ENCODE measurements around the gene CORT.
"Not testable (repeated sequence)": the region's sequence is repeated elsewhere in the genome, so short reads cannot be mapped to it uniquely, and the experiment has no call there.

Gene CORT, protein sequence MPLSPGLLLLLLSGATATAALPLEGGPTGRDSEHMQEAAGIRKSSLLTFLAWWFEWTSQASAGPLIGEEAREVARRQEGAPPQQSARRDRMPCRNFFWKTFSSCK

DNA sequence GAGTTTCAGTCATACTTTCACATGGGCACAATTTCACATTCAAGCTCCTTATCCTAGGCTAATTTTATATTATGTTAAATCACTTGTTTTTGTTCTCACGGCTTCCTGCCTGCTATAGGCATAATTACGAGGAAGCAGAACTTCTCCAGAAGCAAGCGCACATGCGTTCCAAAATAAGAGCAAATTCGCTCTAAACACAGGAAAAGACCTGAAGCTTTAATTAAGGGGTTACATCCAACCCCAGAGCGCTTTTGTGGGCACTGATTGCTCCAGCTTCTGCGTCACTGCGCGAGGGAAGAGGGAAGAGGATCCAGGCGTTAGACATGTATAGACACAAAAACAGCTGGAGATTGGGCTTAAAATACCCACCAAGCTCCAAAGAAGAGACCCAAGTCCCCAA, at the start of gene CORT:
Gene CORT (plus strand): TSS at position 281 of the 400 bp plus-strand sequence. CDS start 193 bp downstream, outside the sequence.
- no peak for DNase-seq (ENCODE audit: low spot score)

DNA sequence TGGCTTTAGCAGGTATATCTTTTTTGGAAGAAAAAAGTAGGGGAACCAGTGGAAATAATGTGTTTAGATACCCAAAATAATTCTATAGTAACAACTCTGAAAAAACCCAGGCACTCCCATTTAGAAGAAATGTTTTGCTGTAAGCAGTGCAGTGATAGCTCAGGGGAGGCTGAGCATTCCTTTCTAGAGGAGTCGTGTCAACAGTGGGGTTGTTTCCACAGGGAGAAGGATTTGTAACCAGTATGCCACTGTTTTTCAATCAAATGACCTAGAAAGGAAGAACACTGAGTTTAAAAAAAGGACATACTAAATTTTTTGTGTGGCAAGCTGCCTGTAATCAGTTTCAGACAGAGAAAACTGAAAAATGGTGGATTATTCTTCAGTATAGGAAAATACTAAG, 48.5 kb upstream of the CORT start:
- peak; percentile 47 for DNase-seq (ENCODE audit: low spot score)

DNA sequence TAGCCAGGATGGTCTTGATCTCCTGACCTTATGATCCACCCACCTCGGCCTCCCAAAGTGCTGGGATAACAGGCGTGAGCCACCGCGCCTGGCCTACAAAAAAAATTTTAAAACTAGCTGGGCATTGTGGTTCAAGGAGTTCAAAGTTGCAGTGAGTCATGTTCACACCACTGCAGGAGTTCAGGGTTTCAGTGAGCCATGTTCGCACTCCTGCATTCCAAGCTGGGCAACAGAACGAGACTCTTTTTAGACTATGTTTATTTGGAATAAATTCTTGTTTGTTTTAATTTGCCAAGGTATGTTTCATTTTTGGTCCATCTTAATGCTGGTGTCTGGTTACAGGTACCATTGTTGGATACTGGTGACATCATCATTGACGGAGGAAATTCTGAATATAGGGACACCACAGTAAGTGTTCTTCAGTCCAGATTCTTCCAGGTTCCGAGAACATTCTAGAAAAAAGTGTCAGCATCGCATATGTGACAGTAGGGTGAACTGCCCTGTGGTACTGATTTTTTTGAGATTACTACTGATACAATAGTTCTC, 47.0 kb upstream of the CORT start:
- DNase-seq (ENCODE audit: low spot score): no peak

DNA sequence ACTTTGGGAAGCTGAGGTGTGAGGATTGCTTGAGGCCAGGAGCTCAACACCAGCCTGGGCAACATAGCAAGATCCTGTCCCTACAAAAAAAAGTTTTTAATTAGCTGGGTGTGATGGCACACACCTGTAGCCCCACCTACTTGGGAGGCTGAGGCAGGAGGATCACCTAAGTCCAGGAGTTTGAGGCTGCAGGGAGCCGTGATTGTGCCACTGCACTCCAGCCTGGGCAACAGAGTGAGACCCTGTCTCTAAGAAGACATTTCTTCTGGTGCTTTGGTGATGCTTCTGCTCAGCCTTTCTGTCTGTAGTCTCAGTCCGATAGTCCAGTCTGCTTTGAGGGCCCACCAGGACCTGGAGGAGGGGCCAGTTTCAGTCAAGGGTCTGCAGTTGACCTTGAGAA, 42.6 kb upstream of the CORT start:
- DNase-seq (ENCODE audit: low spot score): no peak

DNA sequence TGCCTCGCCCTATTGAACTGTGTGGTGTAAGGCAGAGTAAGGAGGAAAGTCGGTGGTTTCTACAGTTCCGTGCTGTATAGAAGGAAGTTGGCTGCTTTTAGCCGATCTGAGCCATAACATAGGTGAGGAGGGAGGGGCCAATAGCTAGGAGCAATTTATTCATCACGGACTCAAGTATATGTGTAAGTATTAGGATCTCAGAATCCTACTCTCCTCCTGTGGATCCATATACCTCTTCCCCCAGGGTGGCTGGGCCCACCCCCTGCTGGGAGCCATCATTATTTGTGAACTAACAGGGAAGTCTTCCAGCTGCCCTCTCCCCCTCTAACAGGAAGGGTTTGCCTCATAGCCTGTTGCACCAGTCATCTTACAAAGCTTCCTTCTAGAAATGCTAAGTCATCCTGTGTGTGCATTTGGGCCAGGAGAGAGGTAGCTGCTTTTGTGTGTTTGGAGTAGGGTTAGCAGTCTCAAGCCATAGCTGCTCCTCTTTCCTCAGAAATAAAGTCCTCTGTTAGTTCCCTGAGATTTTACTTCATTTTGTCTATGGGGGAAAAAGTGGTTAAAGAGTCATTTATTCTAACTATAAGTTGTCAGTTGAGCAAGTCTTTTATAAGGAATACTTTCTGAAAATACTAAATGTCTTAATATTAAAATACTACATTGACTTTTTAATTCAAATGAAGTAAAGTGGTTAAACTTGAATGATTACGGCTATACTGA, 34.5 kb upstream of the CORT start:
- DNase-seq (ENCODE audit: low spot score): peak; percentile 35

DNA sequence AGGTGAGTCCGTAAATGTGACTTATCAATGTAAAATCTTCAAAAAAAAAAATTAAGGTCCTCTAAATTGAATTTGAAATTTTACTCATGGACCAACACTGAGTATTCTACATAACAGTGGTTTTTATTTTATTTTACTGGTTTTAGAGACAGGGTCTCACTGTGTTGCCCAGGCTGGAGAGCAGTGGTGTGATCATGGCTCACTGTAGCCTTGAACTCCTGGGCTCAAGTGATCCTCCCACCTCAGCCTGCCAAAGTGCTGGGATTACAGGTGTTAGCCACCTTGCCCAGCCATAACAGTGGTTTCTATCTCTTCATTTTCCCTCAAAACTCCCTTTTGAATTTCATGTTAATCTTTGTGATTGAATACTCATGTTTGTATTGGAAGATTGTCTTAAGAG, 33.9 kb upstream of the CORT start:
- DNase-seq (ENCODE audit: low spot score): not testable (repeated sequence)

DNA sequence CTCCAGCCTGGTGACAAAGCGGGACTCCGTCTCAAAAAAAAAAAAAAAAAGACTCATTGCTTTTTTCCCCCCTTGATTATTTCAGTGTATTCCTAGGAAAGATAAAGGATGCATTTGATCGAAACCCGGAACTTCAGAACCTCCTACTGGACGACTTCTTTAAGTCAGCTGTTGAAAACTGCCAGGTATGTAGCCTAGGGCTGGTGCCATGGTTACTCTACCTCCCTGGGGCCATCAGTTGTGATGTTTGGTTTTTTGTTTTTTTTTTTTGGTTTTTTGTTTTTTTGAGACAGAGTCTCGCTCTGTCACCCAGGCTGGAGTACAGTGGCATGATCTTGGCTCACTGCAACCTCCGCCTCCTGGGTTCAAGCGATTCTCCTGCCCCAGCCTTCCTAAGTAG, 31.1 kb upstream of the CORT start:
- DNase-seq (ENCODE audit: low spot score): not testable (repeated sequence)

DNA sequence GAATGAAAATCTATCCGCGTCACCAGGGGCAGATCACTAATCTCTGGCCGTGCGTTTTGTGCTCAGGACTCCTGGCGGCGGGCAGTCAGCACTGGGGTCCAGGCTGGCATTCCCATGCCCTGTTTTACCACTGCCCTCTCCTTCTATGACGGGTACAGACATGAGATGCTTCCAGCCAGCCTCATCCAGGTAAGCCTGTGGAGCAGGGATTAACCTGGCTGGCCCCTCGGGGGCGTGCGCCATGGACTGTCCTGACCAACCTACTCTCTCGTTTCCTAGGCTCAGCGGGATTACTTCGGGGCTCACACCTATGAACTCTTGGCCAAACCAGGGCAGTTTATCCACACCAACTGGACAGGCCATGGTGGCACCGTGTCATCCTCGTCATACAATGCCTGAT, 30.5 kb upstream of the CORT start:
- no peak for DNase-seq (ENCODE audit: low spot score)

DNA sequence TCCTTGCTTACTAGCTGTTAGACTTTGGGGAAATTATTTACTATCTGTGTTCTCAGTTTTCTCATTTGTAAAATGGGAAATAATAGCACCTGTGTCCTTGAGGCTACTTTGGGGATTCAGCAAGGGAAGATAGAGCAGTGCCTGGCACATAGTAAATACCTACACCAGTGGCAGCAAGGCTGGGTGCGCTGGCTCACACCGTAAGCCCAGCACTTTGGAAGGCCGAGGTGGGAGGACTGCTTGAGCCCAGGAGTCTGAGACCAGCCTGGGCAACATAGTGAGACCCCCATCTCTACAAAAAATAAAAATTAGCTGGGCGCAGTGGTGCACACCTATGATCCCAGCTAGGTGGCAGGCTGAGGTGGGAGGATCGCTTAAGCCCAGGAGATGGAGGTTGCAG, 28.2 kb upstream of the CORT start:
- no peak for DNase-seq (ENCODE audit: low spot score)

DNA sequence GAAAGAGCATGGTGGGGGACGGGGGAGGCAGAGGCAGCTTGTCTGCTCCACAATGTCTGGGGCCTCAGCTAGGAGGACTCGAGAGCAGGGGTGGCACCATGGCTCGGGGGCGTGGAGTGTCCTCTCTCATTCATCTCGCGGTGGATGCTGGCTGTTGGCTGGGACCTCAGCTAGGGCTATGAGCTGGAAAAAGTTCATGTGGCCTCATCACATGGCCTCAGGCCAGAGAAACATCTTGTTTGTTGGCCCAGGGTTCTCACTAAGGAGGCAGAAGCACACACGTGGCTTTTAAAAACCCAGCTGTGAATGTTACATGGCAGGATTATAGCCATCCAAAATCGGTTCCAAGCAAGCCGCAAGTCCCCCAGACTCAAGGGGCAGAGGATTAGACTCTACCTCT, 25.8 kb upstream of the CORT start:
- DNase-seq (ENCODE audit: low spot score): peak; percentile 55

DNA sequence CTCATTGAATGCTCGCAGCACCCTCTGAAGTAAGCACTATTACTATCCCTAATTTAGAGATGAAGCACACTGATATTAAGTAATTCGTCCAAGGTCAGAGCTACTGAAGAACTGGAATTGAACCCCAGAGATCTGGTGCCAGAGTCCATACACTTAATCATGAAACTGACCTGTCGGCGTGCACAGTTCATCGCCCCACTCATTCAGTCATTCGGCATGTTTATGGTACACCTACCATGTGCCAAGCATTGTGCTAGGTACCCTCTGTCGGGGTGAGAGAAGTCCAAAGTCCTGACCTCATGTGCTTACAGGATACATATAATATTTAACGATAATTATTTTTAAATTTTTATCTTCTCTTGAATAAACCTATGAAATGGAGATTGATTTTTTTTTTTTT, 25.2 kb upstream of the CORT start:
- no peak for DNase-seq (ENCODE audit: low spot score)

DNA sequence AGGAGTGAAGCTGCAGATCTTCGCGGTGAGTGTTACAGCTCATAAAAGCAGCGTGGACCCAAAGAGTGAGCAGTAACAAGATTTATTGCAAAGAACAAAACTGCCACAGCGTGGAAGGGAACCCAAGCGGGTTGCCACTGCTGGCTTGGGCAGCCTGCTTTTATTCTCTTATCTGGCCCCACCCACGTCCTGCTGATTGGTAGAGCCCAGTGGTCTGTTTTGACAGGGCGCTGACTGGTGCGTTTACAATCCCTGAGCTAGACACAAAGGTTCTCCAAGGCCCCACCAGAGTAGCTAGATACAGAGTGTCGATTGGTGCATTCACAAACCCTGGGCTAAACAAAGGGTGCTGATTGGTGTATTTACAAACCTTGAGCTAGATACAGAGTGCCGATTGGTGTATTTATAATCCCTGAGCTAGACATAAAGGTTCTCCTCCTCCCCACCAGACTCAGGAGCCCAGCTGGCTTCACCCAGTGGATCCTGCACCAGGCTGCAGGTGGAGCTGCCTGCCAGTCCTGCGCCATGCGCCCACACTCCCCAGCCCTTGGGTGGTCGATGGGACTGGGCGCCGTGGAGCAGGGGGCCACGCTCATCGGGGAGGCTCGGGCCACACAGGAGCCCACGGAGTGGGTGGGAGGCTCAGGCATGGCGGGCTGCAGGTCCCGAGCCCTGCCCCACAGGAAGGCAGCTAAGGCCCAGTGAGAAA, 23.9 kb upstream of the CORT start:
- not testable (repeated sequence) for DNase-seq (ENCODE audit: low spot score)

DNA sequence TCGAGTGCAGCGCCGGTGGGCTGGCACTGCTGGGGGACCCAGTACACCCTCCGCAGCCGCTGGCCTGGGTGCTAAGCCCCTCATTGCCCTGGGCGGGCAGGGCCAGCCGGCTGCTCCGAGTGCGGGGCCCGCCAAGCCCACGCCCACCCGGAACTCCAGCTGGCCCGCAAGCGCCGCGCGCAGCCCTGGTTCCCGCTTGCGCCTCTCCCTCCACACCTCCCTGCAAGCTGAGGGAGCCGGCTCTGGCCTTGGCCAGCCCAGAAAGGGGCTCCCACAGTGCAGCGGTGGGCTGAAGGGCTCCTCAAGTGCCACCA, 23.3 kb upstream of the CORT start:
- DNase-seq (ENCODE audit: low spot score): not testable (repeated sequence)

DNA sequence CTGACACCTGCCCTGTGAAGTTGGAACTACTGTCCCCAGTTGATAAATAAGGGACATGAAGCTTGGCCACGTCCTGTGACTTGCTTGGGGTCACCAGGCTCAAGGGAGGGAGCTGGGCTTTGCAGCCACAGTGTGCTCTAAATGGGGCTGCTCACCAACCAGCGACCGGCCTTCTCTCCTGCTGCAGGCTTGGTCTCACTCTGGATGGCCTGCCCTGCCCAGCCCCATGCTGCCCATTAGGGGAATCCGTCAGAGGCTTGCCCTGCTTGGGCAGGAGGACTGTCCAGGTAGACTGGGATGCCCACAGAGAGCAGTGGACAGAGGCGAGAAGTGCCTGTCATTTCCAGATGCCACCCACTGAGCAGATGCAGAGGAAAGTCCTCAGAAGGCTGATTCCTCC, 20.8 kb upstream of the CORT start:
- no peak for DNase-seq (ENCODE audit: low spot score)

DNA sequence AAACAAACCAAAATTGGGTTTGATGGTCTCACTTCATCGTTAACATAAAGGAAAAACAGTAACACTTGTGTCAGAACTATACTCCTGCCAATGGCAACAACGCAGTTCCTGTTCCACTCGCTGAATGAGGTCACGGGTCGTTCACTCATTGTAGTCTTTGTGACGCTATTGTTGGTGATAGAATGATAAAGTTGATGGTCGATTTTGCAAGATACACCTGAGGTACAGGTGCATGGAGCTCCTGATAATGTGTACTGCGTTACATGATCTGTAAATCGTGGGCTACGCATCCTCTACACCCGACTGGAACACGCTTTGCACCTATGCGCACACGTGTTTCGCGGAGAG, 20.0 kb upstream of the CORT start:
- DNase-seq (ENCODE audit: low spot score): no peak

DNA sequence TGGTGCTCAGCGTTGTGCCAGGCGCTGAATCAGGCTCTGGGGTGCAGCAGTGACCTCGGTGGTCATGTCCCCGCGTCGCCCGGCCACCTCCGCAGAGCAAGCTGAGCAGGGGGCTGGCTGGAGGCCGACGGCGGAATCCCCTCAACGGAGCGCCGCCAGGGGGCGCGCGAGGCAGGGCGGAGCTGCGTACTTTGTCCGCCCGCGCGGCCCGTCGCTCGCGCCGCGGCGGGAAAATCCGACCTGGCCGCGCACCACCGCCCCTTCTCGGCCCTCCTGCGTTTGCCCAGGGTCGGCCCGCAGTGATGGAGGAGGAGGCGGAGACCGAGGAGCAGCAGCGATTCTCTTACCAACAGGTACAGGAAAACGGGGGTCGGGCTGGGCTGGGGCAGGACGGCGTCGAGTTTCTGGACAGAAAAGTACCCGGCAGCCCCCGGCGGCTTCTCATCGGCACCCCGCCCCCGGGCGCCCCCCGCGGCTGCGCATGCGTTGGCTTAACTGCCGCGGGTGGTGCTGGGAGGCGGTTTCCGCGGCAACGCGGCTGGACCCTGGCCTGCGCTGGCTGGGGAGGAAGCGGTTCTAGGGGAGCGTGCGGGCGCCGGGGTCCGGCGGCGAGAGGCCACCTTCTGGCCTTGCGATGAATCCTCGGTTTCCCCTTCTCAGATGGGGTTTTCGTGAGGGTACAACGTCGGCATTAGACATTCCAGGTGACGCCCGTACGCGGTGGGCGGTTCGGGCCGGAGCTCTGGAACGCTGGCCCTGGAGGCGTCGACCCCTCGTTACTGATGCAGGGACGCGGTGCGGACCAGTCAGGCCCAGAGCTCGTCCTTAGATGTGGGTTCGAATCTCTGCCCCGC, 19.4 kb upstream of the CORT start, which contains the start of gene CENPS:
Gene CENPS (plus strand): TSS at position 218 of the 854 bp plus-strand sequence. CDS start 85 bp downstream, at position 303.
- peak; percentile 100 for DNase-seq (ENCODE audit: low spot score)

DNA sequence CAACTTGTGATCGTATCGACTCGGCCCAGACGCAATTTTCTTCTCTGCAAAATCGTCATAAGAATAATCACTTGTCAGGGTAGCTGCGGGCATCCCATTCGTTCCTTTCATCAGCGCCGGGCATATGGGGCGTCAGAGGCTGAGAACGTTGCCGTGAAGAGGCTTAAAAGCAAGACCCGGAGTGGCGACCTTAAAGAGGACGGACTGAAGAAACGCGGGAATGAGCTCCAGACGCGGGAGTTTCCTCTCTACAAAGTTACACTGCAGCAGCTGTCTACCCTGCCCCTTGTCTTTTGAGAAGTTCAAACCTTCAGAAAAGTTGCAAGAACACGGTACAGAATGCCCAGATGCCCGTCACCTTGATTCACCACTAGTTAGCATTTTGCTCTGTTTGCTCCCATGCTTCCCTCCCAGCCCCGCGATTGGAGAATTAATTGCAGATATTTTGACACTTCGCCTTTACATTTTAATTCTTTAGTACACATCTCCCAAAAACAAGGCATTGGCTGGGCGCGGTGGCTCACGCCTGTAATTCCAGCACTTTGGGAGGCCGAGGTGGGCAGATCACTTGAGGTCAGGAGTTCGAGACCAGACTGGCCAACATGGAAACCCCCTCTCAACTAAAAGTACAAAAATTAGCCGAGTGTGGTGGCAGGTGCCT, 18.6 kb upstream of the CORT start:
- peak; percentile 36 for DNase-seq (ENCODE audit: low spot score)

DNA sequence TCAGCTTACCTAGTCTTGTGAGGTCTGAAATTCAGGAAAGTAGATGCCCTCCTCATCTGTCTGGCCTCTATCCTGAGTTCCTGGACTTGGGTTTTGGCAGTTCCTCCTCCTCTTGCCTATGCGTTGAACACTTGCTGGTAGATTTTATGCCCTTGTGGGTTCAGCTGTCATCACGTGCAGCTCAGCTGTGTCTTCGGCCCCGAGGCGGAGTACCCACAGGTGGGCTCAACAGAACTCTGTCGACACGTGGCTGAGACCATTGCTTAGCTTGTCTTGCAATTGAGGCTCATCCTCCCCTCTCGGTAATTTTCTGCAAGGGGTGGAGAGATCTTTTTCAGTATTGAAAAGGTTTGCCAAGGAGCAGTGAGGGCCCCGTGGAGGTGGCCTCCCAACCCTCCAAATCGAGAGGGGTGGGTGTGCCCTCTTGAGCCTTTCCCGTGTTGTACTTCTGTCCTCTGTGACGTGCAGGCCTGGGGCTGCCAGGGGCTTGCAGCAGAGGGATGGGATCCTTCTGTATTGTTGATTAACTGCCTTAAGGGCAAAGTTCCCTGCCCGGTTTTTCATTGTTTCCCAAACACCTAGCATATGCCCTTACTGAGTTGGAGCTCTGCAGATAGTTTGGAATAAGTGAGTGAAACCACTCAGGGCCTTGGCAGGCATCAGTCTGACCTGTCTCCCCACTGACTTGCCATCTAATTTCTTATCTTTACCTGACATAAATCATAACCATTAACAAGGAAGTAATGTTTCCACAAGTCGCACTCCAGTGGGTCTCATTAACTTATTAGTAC, 16.7 kb upstream of the CORT start:
- no peak for DNase-seq (ENCODE audit: low spot score)

DNA sequence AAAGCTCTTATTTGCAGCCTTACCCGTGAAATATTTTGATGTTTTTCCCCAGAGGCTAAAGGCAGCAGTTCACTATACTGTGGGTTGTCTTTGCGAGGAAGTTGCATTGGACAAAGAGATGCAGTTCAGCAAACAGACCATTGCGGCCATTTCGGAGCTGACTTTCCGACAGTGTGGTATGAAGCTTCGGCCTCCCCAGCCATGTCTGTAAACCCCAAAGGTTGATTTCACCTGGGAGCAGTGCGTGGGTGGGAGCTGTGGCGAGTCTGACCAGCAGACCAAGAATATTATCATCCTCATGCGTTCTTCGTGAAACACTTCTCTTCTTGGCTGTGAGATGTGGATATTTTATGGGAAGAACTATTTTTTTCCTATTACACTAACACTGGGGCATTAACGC, 16.0 kb upstream of the CORT start:
- DNase-seq (ENCODE audit: low spot score): no peak

DNA sequence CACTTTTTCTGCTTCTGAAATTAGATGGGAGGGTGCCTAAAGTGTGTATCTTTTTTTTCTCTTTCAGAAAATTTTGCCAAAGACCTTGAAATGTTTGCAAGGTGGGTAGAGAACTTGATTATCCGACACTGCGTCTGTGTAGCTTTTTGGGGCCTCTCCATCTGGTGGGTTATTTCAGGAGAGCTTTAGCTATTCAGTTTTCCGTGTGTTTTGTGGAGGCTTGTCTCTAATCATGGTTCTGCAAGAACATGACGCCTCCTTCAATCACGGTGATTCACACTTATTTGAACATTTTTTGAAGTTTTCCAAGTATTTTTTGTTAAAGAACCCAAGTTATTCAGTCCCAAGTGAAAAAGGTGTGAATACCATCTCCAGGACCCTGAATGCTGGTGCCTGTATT, 15.2 kb upstream of the CORT start:
- no peak for DNase-seq (ENCODE audit: low spot score)

DNA sequence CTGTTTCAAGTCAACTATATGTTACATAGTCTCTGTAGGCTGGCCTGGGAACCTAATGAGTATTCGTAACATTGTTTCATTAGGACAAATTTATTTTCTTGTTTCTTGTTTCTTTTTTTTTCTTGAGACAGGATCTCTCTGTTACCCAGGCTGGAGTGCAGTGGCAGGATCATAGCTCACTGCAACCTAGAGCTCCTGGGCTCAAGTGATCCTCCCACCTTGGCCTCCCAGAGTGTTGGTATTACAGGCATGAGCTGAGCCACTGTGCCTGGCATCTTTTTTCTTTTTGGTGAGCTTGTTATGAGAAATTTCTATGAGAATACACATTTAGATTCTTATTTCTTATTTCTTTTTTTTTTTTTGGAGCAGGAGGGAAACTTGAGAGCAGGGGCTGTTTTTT, 12.8 kb upstream of the CORT start:
- DNase-seq (ENCODE audit: low spot score): no peak

Measured in GM03348 (cell line).